Stimulated activated CD4-positive, alpha-beta T cell treated with anti-CD3 and anti-CD28 coated beads, Interleukin-15, amount 100 ng/mL, for 1 hour (primary cell): ENCODE results near the gene PPP2R1B.

Source experiments
- DNase-seq, 2 donors: peaks; one replicate each; pipeline ENCODE4 v3.0.0-alpha.2; 2020; ENCODE audit warnings: low read depth in 1 of 2, low spot score in 1 of 2

PPP2R1B gene

GRCh38 chr11:111696556-111696955, 69.6 kb downstream of the PPP2R1B start:
- DNase-seq: no peak

GRCh38 chr11:111694851-111695250, 71.3 kb downstream of the PPP2R1B start:
- no peak for DNase-seq

DNA sequence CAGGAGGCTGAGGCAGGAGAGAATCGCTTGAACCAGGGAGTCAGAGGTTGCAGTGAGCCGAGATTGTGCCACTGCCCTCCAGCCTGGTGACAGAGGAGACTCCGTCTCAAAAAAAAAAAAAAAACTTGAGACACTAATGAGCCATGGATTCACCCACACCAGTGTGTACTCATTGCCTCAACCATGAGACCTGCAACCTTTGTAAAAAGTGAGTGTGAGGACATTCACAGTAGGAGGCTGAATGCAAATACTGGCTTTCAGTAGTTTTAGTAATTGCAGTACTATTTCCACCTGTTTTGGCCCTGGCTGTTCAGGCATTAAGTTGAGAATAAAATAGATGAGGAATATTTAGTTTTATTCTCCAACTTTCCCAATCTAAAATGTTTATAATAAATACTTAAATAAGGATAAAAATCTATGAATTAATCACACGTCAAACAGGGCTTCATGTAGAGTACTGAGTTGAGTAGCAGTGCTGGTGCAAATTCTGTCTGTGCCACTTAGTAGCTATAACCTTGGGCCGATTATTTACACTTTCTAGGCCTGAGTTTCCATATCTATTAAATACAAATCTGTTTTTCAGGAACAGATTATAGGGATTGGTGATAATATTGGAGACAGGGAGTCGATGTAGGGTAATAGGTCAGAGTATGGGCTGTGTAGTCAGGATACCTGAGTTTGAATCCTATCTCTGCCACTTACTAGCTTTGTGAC, 72.8 kb downstream of the PPP2R1B start:
- no peak for DNase-seq

DNA sequence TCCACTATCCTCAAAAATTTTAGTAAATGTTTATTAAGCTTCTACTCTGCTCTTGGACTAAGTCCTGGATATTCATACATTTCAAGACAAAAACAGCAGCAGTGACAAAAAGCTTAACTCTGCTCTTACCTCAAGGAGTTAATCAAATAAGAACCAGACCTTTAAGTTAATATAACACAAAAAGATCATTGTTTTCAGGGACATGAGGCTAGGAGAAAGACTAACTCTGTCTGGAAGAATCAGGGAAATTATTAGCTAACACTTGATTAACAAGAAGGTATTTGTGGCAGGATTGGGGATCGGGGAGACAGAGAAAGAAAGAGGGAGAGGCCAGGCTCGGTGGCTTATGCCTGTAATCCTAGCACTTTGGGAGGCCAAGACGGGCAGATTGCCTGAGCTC, 74.4 kb downstream of the PPP2R1B start:
- DNase-seq: no peak

DNA sequence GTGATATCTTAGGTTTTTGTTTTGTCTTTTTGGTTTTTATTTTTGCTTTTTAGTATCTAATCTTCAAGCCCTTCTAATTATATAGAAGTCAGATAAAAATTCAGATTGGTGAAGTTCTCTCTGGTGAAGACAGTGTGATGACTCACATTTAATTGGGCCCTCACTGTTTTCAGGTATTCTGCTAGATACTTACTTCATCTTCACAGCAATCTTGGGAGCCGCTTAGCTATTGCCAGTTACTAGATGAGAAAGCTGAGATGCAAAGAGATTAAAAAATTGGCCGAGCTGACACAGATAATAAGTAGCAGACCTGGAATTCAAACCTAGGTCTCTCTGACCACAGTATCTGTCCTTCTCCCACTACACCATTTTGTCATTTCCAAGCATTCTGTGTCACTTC, 75.0 kb downstream of the PPP2R1B start:
- no peak for DNase-seq

DNA sequence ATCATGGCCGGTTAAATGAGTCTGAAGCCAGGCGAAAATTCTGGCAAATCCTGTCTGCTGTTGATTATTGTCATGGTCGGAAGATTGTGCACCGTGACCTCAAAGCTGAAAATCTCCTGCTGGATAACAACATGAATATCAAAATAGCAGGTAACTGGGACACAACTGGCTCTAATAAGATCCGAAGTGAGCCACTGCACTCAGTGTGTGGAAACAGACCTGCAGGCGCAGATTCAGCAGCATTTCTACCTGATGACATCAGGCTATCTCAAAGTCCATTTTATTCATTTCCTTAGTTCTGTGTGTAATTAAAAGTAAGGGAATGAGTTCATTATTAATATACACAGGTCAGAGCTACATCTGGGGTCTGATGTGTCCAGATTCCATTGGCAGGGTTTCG, 78.2 kb downstream of the PPP2R1B start:
- DNase-seq: no peak

GRCh38 chr11:111684251-111684650, 81.9 kb downstream of the PPP2R1B start:
- DNase-seq: no peak

DNA sequence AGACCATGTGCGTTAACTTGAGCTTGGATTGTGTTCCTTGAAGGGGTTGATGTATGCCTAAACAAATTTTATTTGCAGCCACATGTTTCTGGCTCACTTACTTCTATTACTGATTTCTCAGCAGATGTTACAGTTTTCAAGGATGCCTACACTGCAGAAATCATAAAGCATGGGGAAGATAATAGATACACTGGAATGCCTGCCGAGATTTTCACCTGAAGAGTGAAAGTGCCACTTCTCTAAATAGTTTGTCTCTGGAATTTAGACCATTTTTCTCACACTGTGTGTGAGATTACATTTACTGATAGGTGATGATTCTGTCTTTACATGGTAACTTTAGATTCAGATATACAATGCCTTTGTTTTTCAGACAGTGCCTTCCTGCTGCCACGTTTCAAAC, 82.4 kb downstream of the PPP2R1B start:
- no peak for DNase-seq

- no peak for DNase-seq
Observed at GRCh38 chr11:111680486-111681175, 85.6 kb downstream of the PPP2R1B start.
